AG10803 (cell line): Measurements from ENCODE around the gene PLCB1.

Experiments used
- DNase-seq: peaks from one replicate; pipeline ENCODE4 v3.0.0; 2010; ENCODE audit warnings: low read depth
- H3K4me3 ChIP-seq: 2 replicates; pipeline ENCODE4 v1.5.1; 2011; ENCODE audit warnings: mild to moderate bottlenecking, low read length, control low read depth
- TF ChIP-seq, protein P1 (sequence below): conservative IDR thresholded peaks from 2 replicates; pipeline ENCODE4 v1.5.1; 2011; ENCODE audit warnings: mild to moderate bottlenecking, low read length, control low read depth, inconsistent platforms

Gene PLCB1

DNA sequence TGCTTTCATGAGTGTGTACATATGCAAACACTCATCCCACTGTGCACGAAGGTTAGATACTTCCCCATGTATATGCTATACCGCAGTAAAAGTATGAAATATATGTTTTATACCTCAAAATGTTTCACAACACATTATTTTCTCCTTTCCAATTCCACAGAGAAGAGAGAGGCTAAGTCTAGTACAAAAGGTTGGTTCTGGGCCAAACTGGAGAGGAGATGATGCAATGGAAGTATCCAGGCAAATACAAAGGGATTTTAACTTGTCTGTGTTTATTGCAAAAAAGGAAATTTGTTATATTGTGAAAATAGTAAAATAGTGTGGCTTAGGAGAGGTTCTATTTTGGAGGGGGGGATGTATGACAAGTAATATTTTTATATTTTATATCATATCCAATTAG is 112.6 kb downstream of the PLCB1 start:
- TF ChIP-seq, protein P1, sequence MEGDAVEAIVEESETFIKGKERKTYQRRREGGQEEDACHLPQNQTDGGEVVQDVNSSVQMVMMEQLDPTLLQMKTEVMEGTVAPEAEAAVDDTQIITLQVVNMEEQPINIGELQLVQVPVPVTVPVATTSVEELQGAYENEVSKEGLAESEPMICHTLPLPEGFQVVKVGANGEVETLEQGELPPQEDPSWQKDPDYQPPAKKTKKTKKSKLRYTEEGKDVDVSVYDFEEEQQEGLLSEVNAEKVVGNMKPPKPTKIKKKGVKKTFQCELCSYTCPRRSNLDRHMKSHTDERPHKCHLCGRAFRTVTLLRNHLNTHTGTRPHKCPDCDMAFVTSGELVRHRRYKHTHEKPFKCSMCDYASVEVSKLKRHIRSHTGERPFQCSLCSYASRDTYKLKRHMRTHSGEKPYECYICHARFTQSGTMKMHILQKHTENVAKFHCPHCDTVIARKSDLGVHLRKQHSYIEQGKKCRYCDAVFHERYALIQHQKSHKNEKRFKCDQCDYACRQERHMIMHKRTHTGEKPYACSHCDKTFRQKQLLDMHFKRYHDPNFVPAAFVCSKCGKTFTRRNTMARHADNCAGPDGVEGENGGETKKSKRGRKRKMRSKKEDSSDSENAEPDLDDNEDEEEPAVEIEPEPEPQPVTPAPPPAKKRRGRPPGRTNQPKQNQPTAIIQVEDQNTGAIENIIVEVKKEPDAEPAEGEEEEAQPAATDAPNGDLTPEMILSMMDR = no peak
- DNase-seq = peak; percentile 77
- no peak overlapping the region for H3K4me3 ChIP-seq

DNA sequence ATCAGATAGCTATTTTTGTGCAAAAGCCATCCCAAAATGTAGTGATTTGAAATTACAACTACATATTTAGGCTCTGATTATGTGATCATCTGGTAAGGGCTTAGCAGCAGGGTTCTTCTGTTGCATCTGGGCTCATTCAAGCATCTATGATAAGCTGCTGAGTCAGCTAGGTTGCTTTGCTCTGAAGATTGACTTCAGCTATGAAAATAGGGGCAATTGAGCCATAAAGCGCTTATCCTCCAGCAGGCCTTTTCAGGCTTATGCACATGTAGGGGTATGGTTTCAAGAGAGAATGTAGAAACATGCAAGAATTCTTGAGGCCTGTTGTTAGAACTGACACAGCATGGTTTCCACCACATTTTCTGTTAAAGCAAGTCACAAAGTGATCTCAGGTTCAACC is 114.1 kb downstream of the PLCB1 start:
- no peak for DNase-seq
- H3K4me3 ChIP-seq = no peak overlapping the region
- TF ChIP-seq, protein P1 = no peak

DNA sequence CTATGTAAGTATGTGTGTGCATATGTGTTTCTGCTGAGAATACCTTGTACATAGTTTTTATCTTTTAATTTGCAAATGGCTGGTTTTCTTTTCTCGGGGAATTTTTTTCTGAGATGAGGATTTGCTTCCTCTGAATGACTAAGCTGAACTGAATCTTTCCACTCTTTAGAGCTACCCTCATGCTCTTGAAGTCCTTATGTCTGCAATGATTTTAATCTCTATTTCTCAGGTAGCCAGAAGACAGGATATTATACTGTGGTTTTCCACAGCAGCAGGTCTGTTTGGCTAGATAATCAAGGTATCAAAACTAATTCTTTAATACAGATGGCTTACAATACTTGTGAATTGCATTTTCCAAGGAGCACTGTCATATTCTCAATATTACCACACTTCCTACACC is 114.7 kb downstream of the PLCB1 start:
- TF ChIP-seq, protein P1 = no peak
- H3K4me3 ChIP-seq = no peak overlapping the region
- DNase-seq = no peak

GRCh38 chr20:8248051-8248450 is 116.0 kb downstream of the PLCB1 start:
- no peak overlapping the region for H3K4me3 ChIP-seq
- DNase-seq = no peak
- TF ChIP-seq, protein P1 = no peak

- TF ChIP-seq, protein P1 = no peak
- H3K4me3 ChIP-seq = no peak overlapping the region
- DNase-seq = no peak
Measured at GRCh38 chr20:8249634-8250033, 117.6 kb downstream of the PLCB1 start.

DNA sequence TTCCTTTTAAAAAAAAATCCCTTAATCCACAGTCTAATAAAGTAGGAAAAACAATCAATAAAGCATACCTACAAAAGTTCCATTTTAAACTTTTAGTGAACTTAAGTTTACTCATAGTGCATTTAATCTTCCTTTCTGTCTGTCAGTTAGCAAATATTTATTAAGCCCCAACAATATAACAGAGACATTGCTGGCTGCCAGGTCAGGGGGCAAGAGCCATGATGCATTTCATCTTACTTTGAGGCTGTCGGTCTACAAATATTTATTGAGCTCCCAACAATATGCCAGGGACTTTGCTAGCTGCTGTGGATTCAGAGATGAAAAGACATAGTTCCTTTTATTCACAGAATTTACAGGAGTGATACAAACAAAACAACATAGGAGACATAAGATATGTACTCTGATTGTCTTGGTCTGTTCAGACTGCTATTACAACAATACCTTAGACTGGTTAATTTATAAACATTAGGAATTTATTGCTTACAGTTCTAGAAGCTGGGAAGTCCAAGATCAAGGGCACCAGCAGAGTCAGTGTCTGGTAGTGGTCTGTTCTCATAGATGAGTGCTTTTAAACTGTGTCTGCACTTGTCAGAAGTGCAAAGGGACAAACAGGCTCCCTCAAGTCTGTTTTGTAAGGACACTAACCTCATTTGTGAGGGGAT is 118.6 kb downstream of the PLCB1 start:
- TF ChIP-seq, protein P1 = no peak

DNA sequence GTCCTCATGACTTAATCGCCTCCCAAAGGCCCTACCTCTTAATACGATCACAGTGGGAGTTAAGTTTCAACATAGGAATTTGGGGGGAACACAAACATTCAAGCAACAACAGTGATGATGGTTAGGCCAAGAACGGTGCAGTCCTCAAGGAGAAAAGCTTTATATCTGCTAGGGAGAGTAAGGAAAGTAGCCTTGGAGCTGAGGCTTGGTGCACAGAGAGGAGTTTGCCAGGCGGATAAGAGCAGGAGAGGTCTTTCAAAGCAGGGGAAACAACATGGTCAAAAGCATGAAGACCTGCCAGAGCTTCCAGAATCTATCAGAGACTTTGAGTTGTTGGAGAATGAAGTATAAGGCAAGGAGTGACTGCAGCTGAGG is 119.1 kb downstream of the PLCB1 start:
- TF ChIP-seq, protein P1 = no peak
- no peak overlapping the region for H3K4me3 ChIP-seq
- no peak for DNase-seq

More for the DNA sequence above, 118.6 kb downstream of the PLCB1 start:
- no peak for DNase-seq
- no peak overlapping the region for H3K4me3 ChIP-seq
